GM13976 (cell line): ENCODE data around the gene USH2A.

Experiments
- DNase-seq: peaks from one replicate; pipeline ENCODE4 v3.0.0; 2012; ENCODE audit warnings: low spot score
- in situ Hi-C: fragments of 300-500 bp; cut with MboI; formaldehyde crosslinking; loops from one replicate; pipeline ENCODE4 v1.12.0; 2022; ENCODE audit warnings: low sequenced_read_pairs, mixed read lengths, inconsistent platforms; ENCODE audit not compliant: unreplicated experiment
- TF ChIP-seq, protein P1 (sequence below): IDR thresholded peaks from 2 replicates; pipeline ENCODE4 v1.5.1; 2012; ENCODE audit warnings: borderline replicate concordance, mild to moderate bottlenecking; ENCODE audit not compliant: insufficient read depth; ENCODE audit errors: extremely low read depth, missing control alignments, control extremely low read depth

Gene USH2A

DNA sequence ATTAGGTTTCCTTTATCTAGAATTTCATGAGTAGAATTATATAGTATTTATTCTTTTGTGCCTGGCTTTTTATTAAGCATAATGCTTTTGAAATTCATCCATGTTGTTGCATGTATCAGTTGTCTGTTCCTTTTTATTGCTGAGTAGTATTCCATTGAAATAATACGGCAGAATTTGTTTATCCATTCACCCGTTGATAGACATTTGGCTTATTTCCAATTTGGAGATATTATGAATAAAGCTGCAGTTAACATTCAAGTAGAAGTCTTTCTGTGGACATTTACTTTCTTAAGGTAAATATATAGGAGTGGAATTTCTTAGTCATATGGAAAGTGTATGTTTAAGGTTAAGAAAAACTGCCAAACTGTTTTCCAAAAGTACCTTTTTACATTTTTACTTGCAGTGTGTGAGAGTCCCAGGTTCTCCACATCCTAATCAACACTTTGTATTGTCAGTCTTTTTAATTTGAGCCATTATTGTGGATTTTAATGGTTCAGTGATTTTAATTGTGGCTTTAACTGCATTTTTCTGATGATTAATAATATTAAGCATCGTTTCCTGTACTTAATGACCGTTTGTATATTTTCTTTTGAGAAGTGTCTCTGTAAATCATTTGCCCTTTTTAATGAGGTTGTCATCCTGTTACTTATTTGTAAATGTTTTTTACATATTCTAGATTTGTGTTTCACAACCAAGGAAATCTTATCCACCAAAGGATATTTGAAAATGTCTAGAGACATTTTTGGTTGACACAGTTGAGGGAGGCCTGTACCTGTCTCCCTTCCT, 833.4 kb downstream of the USH2A start:
- DNase-seq, result no peak
- TF ChIP-seq, protein P1, sequence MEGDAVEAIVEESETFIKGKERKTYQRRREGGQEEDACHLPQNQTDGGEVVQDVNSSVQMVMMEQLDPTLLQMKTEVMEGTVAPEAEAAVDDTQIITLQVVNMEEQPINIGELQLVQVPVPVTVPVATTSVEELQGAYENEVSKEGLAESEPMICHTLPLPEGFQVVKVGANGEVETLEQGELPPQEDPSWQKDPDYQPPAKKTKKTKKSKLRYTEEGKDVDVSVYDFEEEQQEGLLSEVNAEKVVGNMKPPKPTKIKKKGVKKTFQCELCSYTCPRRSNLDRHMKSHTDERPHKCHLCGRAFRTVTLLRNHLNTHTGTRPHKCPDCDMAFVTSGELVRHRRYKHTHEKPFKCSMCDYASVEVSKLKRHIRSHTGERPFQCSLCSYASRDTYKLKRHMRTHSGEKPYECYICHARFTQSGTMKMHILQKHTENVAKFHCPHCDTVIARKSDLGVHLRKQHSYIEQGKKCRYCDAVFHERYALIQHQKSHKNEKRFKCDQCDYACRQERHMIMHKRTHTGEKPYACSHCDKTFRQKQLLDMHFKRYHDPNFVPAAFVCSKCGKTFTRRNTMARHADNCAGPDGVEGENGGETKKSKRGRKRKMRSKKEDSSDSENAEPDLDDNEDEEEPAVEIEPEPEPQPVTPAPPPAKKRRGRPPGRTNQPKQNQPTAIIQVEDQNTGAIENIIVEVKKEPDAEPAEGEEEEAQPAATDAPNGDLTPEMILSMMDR, result no peak
- in situ Hi-C loops, result no loop called here

DNA sequence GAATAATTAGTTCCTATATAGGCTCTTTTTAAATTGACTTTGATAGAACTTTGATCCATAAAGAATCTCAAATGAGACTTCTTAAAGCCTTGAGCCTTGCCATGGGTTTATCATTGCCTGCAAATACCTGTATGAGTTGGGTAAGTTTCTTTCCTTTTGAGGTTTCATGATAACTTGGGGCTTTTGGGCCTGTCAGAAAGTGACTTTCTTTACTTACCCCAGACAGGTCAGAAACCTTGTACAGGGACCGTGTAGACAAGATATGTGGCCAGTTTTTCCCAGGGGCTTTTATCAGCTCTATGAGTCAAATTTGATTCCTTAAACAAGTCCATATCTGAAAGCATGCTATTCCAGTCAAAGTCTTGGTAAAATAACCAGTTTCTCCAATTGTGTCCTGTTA, 838.9 kb downstream of the USH2A start:
- in situ Hi-C loops, result no loop called here
- DNase-seq, result no peak
- TF ChIP-seq, protein P1, result no peak

DNA sequence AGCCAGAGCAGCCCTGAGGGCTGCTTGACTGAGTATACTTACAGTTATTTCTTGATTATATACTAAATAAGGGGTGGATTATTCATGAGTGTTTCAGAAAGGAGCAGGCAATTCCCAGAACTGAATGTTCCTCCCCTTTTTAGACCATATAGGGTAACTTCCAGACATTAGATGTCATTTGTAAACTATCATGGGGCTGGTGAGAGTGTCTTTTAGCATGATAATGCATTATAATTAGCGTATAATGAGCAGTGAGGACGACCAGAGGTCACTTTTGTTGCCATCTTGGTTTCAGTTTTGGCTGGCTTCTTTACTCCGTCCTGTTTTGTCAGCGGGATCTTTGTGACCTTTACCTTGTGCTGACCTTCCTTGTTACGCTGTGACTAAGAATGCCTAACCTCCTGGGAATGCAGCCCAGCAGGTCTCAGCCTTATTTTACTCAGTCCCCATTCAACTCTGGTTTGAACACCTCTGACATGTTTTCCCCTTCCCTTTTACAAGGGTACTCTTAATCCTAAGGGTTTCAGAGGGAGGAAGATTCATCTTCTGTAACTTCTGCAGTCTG, 840.0 kb downstream of the USH2A start:
- in situ Hi-C loops, result no loop called here
- no peak for DNase-seq
- TF ChIP-seq, protein P1, result no peak

DNA sequence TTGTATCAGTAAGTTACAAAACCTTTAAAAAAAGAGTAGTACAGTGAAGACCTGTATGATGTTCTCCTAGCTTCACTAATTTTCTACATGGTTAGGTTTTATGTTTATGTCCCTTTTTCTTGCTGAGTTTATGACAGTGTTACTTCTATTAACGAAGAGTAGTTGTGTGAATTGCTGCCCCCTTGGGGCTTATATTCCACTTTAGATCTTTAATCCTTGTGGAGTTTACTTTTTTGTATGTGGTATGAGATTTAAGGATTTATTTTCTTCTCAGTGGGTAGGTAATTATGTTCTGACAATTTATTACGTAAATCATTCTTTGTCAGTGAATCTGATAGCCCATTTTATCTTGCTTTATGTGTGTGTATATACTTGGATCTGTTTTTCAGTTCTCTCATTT, 841.4 kb downstream of the USH2A start:
- DNase-seq, result no peak
- in situ Hi-C loops, result no loop called here
- TF ChIP-seq, protein P1, result no peak
